AG08395 (cell line): ENCODE results near the gene RENBP.

Source experiments
- DNase-seq: peaks from one replicate; pipeline ENCODE4 v3.0.0; 2012; ENCODE audit warnings: mixed read lengths, low spot score

RENBP gene

DNA sequence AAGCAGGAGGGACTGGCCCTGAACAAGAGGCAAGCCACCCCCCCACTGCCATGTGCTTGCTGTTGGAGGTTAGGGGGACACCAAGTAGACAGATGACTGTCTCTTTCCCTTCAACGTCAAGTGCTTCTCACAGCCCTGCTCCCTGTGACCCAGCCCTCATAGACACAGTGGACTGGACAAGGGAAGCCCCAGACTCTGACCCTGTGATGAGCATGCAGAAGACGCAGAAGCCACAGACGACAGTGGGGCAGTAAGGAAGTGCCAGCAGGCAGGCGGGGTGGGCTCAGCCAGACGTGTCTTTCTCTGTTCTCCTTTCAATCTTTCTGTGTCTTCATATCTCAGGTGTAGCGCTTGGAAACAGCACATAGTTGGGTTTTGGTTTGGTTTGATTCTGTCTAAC lies 56.1 kb downstream of the RENBP start:
- DNase-seq, result no peak

DNA sequence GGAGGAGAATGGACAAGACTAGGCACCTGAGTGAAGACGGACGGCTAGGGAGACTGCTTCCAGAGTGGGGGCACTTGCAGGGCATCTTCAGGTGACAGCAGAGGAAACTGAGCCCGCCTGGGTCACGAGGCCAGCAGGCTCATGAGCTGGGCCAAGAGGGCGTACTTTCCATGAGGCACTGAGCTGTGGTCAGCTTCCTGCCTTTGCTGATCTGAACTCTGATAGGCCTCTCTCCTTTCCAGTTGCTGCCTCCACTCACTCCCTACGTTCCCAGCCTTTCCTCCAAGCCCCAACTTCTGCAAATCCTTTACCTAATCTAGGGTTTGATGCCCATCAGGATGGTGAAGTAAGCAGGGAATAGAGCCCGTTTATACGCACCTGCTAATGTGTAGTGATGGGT lies 57.1 kb downstream of the RENBP start:
- DNase-seq, result no peak

DNA sequence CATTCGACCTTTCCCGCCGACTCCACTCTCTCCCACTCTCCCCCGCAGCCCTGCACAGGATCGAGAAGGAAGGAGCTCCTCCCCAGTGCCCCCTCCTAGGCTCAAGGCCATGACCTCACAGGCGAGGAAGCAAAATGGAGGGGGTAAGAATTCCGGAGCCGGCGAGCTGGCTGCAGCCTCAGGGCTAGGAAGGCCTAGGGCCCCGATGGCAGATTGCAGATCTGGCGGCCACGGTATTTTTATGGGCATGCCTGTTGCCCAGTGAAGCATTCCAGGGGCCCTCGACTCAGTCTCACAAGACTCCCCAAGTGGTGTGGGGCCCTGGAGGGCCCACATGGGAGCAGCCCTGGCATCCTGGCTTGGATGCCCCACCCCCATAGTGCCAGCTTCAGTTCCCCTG lies 57.5 kb downstream of the RENBP start:
- no peak for DNase-seq

DNA sequence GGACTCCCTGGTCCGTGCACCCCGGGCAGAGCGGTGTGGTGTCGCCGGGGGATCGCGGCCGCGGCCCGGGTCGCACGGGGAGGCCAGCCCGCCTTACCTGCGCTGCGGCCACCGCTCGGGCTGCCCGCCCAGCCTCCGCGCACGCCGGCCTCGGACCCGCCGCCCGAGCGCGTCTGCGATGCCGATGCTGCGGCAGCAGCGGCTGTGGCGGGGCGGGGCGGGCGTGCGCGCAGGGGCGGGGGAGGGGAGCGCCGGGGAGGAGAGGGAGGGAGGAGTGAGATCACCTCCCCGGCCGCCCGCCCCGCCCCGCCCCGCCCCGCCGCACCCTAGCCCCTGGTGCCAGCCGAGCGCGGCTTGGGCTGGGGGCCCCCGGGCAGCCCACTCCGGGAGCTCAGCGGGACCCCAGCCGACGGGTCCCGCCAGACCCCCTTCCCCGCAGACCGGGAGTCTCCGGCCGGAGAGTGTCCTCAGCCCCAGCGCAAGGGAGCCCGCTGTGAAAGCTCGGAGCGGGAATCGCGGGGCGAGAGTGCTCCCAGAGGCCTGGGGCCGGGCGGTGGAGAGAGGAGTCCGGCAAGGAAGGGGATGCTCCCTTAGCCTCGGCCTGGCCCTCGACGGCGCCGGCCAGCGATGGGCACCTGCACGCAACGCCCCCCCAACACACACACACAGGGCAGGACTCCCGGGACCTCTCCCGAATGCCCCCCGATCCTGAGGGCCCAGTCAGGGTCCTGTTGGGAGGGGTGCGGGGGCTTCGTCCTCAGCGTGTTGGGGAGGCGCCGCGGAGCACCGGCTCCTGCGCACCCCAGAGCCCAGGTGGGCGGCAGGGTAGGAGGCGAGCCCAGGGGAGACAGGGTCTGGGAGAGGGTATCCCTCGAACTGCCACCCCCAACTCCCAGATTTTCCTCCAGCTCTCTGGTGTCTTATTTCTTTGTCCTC lies 58.2 kb downstream of the RENBP start, which contains the start of gene L1CAM:
Gene L1CAM (minus strand): TSS at position 206 of the 936 bp plus-strand sequence. CDS start 10,337 bp downstream, outside the sequence.
- DNase-seq, result peak; percentile 14
